ENCODE measurements around the gene PDE9A.

DNA sequence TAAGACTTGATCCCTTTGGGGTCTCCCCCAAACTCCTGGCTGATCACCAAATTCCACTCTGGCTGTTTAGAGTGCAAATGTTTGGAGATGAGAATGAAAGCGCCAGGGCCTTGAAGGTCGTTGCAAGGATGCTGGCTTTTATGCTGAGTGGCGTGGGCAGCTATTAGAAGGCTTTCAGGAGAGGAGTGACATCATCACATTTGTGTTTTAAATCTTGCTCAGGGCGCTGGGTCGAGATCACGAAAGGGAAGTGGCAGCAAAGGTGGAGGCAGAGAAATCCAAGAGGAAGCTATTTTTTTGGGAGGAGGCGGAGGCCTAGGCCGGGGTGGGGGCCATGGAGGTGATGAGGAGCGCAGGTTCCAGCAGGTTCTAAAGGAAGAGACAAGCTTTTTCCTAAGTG, 49.3 kb downstream of the PDE9A start:
- no peak for TF ChIP-seq CTCF (IDR thresholded peaks at IDR 0.05; ENCODE audit: poor library complexity)
- TF ChIP-seq EZH2 (IDR thresholded peaks at IDR 0.05; ENCODE audit: borderline replicate concordance), result no peak
